HUDEP-2 (cell line): ENCODE results near the gene VCL.
A peak's percentile ranks its signal among the peaks of the same experiment; 100 is the strongest.
"Not testable (repeated sequence)": the region's sequence is repeated elsewhere in the genome, so short reads cannot be mapped to it uniquely, and the experiment has no call there.

Source experiments
- DNase-seq, 76 experiments: peaks; one replicate each; lab custom pipeline; 2025; ENCODE audit not compliant: unreplicated experiment in 76 of 76; lab: John Stamatoyannopoulos, UW

Gene VCL

DNA sequence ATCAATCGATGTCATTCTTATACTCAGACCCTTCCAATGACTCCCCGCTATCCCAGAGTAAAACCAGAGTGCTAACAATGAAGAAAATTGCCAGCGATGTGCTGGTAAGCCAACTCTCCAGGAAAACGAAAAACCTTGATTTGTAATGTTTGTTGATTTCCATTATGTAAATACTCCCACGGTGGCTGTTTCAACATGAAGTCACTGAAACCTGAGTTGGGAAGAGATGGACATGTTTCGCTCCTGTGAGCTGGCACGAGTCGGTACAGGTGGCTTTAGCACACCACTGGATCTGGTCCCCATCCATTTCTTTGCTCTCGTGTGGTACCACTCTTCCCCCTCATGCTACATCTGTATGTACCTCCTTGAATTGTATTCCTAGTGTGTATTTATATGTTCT, 99.9 kb downstream of the VCL start:
- no peak for DNase-seq

DNA sequence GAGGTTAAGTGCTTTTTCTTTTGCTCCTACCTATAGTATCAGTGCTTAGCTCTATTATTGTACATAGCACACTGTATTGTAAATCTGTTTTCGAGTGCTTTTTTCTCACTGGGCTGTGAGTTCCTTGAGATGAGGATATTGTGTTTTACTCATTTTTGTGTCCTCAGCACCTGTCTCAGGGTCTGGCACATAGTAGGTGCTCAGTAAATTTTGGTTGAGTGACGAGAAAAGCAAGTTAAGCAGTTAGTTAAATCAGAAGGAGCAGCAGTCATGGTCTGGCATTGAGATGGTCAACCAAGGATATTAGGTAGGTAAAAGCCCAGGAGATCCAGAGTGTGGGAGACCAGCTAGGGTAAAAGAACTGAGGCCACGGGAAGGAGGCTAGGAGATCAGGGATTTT, 101.5 kb downstream of the VCL start:
- DNase-seq, result no peak

DNA sequence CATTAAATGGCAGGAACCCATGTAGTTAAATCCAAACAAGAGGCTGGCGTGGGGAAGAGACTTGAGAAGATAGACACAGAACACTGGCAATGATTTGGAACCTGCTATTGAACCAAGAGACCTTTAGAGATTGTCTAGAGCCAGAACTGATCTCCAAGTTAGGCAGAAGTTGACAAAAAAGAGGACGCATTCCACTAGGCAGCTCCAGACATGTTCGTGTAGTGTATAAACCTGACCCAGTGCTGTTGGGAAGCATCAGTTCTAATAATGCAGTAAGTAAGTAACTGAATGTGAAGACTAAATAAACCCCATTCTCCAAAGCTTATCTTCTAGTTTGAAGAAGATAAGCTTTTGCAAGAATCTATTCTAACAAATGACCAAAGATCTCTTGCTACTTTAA, 101.9 kb downstream of the VCL start:
- DNase-seq, result no peak

DNA sequence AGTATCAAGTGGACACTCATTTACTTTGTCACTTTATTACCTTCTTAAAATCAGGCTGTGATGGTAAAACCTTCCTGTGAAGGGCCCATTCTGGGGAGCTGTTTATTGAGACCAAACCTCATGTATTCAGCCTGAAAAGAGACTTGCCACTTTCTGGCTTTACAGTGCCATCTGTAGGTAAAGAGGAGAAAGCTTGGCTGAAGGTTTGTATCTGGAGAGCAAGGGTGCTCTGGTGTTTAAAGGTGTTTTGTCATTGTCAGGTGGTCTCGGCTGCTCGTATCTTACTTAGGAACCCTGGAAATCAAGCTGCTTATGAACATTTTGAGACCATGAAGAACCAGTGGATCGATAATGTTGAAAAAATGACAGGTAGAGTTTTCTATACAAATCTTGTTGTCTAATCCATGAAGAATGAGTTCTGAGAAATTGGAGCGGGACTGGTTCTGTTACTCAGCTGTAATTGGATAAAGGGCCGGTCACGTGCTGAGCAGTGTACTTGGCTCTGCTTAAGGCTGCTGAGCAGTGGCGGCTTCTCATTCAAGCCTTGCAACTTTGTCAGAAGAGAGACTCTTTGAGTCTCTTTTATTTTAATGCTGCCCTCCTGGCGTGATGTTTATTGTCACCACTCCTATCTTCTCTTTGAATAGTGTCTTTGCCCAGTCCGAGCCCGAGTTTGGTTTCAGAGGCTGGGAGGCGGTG, 105.8 kb downstream of the VCL start:
- peak in 7 of 76 experiments; percentile 2 to 29 (median 11) for DNase-seq

DNA sequence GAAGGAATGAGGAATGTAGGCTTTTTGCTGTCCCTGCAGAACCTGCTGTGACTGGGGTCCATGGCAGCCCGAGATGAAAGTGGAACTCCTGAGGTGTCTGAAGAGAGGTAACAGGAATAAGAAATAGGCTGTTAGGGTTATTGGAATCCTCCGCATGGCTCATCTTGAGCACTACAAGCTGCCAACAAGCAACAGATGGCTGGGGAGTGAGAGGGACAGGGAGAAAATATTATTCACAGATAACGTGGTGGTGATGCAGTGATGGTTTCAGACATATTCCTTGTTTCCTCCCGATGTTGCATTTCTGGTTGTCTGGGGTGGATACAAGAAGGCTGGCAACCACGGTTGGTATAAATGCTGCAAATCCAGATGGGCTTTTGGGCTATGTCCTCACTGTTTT, 106.6 kb downstream of the VCL start:
- no peak for DNase-seq

DNA sequence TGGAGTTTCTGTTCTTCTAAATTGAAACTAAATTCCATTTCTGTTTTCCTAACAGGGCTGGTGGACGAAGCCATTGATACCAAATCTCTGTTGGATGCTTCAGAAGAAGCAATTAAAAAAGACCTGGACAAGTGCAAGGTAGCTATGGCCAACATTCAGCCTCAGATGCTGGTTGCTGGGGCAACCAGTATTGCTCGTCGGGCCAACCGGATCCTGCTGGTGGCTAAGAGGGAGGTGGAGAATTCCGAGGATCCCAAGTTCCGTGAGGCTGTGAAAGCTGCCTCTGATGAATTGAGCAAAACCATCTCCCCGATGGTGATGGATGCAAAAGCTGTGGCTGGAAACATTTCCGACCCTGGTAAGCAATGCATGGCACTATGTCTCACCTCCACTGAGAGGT, 107.1 kb downstream of the VCL start:
- DNase-seq, result no peak

DNA sequence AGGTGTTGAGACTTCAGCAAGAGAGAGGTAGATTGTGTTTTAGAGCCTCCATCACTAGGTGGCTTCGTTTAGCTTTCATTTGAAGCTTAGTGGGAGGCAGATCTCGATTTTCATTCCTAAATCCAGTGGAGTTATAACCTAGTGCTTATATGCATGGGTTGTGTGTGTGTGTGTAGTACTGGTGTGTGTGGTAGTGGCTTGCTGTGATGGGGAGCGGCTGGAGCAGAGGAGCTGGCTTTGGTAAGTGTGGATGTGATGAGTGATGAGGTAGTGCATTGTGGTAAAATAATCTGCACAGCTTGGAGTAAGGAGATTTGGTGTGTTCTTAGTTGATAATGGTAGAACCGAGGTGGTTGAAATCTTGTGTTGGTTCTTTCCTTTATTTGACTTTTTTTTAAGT, 109.5 kb downstream of the VCL start:
- DNase-seq, result no peak

DNA sequence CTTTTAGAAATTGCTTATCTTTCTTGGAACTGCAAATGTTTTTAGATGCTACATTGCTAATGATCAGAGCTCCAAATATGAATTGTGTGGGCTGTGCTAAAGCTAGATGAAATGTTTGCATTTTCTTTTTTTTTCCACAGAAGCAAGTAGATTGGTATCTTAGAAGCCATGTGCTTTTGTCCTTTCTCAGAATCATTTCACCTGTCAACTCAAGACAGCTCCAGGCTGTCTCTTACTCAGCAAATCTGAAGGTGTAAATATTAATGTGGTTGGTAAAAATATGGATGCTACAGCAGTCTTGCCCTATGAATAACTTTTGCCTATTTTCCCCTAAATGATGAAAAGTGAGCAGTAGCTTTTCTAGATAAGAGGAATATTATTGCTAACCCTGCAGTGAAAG, 111.5 kb downstream of the VCL start:
- DNase-seq, result no peak

DNA sequence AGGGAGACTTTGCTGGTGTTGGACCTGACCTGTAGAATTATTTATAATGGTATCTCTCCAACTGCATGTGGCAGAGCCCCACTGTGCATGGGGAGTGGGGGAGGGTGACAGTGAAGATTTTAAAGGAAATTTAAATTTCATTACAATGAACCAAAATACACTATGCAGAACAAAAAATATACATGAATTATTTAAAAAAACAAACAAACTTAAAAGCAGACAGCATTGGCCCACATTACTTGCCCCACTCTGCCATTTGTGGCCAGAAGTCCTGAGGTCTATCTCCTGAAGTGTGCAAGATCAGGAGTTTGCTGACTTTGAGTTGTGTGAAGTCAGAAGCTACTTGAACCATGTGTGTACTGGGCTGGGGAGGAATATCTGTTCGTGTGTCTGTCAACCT, 112.2 kb downstream of the VCL start:
- no peak for DNase-seq

DNA sequence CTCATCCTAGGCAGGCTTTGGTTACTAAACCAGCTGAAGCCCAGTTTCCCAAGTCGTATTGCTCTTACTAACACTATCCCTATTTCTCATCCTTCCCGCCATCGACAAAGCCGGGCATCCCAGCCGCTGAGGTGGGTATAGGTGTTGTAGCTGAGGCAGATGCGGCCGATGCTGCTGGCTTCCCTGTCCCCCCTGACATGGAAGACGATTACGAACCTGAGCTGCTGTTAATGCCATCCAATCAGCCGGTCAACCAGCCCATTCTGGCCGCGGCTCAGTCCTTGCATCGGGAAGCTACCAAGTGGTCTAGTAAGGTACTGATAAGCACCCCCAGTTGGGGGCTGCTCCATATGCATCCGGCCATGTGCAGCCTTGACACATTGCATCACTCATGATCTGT, 113.9 kb downstream of the VCL start:
- no peak for DNase-seq

DNA sequence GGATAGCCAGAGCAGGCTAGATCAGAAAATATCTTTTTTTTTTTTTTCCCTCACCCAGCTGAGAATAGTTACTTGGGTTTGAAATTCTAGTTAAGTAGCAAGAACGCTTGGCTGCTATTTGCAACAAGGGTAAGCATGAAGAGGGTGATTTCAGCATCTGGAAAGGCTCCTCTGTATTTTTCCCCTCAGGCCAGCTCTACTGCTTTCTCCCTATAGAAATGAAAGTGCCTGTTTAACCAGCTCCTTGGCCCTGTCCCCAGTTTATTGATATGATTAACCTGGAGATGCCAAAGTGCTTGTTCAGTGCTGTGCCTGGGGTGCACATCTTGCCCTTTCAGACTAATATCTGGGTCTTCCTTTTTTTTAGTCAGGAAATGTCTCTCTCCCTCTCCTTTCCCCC, 115.6 kb downstream of the VCL start:
- no peak for DNase-seq

DNA sequence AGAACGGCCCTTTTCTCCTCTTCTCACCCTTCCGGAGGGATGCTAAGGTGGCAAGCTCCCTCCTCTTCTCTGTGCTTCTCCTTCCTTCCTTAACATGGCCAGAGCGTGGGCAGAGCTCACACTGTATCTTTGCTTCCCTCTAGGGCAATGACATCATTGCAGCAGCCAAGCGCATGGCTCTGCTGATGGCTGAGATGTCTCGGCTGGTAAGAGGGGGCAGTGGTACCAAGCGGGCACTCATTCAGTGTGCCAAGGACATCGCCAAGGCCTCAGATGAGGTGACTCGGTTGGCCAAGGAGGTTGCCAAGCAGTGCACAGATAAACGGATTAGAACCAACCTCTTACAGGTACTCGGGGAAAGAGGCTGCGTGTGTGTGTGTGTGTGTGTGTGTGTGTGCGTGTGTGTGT, 116.1 kb downstream of the VCL start:
- DNase-seq, result no peak

DNA sequence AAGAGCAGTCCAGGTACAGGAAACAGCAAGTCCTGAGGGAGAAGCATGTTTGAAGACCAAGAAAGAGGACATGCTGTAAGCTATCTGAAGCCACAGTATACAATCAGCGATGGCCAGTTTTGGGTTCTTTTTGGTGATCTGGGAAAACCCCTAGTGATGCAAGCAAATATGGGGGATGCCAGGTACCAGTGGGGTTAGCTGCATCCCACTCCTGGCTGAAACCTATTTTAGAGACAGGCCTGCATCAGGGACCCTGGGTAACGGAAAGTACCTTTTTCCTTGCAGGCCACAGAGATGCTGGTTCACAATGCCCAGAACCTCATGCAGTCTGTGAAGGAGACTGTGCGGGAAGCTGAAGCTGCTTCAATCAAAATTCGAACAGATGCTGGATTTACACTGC, 119.8 kb downstream of the VCL start:
- no peak for DNase-seq

DNA sequence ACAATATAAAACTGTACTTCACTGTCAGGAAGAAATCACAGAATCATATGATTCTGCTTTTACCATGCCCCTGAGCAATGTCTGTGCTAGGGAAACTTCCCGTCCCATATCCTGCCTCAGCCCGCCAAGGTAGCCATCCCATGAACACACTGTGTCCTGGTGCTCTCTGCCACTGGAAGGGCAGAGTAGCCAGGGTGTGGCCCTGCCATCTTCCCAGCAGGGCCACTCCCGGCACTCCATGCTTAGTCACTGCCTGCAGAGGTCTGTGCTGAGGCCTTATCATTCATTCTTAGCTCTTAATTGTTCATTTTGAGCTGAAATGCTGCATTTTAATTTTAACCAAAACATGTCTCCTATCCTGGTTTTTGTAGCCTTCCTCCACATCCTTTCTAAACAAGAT, 120.9 kb downstream of the VCL start:
- DNase-seq, result peak in 13 of 76 experiments; percentile 2 to 41 (median 9)

DNA sequence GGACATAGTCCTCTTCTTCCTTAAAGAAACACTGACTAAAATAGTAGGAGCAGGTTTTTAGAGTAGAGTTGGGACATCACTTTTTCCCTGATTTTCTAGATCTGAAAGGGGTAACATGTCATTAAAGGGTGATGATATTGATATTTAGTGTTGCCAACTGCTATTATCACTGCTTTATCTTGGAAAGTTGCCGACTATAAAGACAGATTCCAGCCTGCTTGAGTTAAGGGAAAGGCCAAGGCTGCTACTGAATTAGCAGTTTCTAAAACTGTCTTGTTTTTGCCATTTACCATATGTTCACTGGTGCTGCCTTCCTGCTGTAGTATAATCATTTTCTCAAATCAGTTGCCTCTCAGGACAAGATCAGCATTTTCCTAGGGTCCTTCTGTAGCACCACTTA, 123.0 kb downstream of the VCL start:
- DNase-seq, result no peak

DNA sequence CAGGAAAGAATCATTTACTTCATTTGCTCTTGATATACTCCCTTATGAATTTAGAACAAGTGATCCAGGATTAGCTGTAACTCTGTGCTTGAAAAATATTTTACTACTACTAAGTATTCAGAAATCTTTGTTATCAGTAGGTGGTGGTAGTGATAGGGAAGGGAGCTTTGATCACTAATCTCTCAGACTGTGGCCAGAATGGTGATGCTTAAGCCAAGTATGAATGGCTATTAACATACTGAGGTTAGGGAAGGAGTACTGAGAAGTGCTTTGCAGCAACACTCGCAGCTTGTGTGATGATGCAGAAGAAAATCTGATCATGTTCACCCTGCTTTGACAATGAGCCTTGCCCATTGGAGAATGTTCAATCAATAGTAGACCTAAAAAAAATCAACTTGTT, 123.5 kb downstream of the VCL start:
- no peak for DNase-seq

DNA sequence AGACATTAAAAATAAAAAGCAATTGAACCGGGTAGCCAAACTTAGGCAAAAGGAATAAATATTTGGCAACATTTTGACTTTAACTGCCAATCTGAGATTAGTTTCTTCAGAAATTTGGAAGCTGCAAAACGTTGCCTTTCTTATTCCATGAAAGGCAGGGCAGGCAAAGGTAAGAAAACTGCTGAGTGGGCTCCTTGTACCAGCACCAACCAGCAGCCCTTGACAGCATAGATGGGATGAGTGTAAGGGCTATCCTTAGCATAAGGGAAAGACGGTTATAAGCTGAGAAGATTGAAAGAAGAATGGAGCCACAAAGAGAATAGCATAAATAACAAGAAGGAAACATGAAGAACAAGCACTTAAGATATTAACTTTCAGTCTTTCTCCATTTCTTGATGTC, 124.1 kb downstream of the VCL start:
- no peak for DNase-seq

DNA sequence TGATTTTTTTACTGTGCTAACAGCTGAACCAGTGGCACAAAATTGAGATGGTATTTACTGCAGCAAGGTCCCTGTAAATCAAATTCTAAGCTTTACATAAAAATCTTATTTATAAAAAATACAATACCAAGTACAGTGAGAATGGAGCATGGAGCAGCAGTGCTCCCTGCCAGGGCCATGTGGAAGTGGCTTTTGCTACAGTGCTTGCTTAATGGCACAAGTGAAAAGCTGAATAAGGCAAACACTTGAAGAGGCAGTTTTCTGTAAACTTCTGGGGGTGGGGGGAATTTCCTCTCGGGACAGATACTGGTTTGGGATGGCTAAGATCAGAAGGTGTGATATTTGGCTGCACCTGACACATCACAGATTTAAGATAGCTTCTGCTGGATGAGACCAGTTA, 125.2 kb downstream of the VCL start:
- DNase-seq, result no peak

DNA sequence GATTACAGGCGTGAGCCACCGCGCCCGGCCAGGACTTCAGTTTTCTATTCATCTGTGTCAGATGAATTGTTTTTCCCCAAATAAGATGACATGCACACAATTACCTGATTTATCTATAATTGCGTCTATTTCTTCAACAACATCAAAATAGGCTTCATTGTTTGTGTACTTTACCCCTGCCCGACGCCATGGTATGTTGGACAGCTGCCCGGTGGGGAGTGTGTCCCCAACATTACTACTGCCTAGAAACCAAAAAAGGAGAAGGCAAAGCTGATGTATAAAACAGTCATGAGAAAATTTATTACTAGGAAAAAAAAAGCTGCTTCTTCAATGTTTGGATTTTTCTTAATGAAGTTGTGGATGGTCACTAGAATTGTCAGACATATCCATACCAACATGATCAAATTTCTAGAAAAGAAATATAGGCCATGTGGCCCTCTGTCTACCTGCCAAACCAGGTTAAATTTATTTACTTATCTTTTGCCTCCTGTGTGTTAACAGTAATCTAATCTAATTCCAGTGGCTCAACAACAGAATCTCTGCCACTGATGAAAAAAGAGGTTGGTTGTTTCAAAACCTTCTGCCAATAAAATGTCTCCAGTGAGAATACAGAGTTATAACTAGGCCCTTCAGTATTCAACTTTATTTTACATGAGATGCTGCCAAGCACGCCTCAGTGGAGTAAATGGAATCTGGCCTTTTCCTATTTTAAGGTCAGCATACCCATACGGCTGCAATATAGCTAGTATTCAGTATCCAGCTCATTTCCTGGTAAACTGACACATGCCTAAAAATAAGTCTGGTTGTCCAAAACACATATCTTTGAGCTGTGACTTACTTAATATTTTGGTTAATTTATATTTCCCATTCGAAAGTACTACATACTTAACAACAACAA, 136.3 kb downstream of the VCL start:
- no peak for DNase-seq

DNA sequence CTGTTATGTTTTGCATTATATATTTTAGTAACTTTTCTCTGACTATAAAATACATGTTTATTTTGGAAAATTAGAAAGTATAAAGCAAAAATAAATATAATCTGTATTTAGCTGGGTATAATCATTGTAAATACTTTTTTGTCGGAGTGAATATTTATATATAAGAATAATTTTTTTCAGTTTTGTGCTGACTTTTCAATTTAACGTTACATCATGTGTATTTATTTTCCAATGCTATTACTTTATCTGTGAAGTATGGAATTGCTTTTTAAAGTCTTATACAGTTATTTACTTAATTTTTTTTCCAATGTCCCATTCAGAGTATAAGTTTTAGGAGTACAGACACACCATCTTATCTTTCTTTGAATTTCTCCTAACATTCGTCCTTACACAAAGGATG, 137.5 kb downstream of the VCL start:
- DNase-seq, result no peak

DNA sequence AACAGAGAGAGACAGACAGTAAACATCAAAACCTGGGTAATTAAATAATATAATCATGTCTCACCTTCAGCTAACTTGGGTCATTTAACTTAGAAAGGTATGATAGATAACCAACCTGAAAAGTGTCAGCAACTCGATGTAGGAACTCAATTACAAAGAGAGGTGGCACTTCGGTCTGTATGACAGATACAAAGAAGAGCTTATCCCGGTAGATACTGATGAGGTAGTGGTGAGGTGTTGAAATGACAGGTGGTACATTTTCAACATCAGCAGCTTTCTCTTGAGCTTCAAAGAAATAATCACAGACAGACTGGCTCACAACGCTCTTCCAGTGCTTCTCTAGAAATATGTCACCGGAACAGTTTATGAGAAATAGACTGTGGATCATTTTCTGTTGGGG, 140.1 kb downstream of the VCL start:
- DNase-seq, result no peak

DNA sequence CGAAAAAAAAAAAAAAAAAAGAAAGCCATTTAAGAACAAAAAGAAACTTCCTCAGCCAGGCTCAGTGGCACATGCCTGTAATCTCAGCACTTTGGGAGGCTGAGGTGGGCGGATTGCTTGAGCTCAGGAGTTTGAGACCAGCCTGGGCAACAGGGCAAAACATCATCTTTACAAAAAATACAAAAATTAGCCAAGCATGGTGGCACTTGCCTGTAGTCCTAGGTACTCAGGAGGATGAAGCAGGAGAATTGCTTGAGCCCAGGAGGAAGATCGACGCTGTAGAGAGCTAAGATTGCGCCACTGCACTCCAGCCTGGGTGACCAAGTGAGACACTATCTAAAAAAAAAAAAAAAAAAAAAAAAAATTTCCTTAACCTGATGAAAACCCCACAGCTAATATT, 140.7 kb downstream of the VCL start:
- not testable (repeated sequence) for DNase-seq
